IPS DF 4.7 (cell line): ENCODE measurements around the gene ANGEL1.

Source experiments
- DNase-seq: peaks from one replicate; pipeline ENCODE4 v3.0.0-alpha.2; 2013; ENCODE audit warnings: low spot score; ENCODE audit errors: extremely low read depth

Gene ANGEL1

GRCh38 chr14:76767681-76768656 lies 44.7 kb downstream of the ANGEL1 start:
- no peak for DNase-seq

- DNase-seq: no peak
Observed at GRCh38 chr14:76765461-76765931, 47.2 kb downstream of the ANGEL1 start.

DNA sequence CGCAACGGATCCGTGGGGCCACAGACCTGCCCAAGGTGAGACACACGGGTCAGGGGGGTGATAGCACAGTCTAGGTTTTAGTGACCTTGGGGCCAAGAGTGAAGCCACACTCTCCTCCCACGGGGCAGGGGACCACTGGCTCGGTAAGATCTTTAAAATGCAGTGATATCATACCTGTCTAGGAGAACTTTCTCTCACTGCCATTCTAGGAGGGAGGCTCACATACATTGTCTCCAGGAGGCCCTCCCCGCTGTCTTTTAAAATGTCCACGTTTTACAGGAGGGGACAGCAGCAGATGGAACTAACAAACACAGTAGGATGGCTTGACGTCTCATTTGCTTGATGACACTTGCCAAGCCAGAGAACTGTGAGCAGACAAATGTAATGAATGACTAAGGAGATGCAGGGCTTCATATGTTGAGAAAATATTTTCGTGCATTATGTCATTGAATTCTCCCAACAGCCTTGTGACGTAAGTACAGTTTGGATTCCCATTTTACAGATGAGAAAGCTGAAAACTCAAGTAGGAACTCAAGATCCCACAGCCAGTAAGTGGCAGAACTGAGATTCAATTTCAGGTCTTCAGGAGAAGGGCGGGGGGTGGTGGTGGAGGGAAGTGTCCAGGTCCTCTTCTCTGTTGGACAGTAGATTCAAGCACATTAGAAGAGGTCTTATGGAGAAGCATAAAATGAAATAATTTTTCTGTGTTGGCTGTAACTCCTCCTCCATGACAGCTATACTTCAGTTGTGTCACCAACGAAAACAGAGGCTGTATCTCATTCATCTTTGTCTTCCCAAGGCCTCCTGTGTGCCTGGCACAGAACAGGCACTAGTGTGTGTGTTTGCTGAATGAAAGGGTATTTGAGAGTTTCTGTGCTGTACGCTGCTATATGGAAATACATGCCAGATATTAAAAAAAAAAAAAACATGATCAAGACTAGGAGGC lies 49.3 kb downstream of the ANGEL1 start:
- DNase-seq: no peak

DNA sequence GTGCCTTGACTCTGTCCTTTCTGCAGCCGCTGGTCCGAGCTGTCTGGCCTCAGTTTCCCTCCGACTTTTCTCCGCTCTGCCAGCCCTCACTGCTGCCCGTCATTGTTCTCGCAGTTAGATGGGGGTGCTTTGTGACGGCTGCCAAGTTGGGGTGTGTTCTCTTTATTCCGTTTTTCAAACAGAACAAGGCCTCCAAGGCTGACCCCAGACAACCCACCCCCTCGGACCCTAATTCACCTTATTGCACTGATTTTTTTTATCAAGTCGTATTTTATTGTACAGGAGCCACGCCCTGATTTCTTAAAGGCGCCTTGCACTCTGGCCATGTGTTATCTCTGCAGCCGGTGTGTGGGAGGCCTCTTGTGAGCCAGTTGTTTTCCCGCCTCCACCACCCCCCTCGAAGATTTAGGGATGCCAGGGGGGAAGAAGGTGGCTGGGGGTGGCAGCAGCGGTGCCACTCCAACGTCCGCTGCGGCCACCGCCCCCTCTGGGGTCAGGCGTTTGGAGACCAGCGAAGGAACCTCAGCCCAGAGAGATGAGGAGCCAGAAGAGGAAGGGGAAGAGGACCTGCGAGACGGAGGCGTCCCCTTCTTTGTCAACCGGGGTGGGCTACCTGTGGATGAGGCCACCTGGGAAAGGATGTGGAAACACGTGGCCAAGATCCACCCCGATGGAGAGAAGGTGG lies 50.1 kb downstream of the ANGEL1 start:
- no peak for DNase-seq

GRCh38 chr14:76761960-76762410 lies 50.7 kb downstream of the ANGEL1 start:
- DNase-seq: no peak

DNA sequence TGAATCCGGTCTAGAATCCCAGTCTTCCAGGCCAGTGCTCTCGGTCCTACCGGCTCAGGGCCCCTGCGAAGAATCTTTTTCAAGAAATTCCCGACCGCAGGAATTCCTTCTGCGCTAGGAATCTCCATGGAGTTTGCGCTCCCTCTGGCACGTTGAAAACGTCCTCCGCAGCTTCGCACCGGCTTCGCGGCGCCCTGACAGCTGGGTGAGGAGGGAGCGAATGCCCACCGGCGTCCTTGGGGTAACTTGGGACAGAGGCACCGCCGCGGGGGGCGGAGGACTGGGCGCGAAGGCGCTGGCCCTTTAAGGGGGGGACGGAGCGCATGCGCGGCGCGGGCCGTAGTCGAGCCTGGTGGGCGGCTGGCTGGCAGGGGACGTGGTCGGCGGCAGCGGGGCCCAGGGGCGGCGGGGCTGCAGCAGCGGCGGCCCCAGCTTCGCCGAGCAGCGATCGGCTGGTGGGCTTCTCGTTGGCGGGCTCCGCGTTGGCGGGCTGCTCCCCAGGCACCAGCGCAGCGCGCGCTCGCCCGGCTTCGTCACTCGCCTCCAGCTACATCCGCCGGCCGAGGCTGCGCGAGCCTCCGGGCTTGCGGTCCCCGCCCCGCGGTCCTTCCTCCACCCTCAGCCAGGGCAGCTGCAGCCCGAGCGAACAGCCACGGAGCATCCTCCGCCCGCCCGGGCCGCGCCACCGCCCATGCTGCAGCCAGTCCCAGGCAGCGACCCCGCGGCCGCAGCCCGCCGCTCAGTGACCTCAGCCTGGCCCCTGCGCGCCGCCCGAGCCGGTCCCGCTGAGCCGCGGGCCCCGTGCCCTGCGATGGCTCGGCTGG lies 51.3 kb downstream of the ANGEL1 start, which contains the start of gene VASH1:
Gene VASH1 (plus strand): TSS at position 333 of the 824 bp plus-strand sequence. CDS start 1,354 bp downstream, outside the sequence.
- DNase-seq: no peak

GRCh38 chr14:76760331-76761135 lies 52.1 kb downstream of the ANGEL1 start:
- DNase-seq: no peak

- no peak for DNase-seq
Observed at GRCh38 chr14:76759589-76759988, 53.1 kb downstream of the ANGEL1 start.

- no peak for DNase-seq
Observed at GRCh38 chr14:76756371-76756750, 56.3 kb downstream of the ANGEL1 start.

- DNase-seq: no peak
Observed at GRCh38 chr14:76755610-76756370, 56.9 kb downstream of the ANGEL1 start.

DNA sequence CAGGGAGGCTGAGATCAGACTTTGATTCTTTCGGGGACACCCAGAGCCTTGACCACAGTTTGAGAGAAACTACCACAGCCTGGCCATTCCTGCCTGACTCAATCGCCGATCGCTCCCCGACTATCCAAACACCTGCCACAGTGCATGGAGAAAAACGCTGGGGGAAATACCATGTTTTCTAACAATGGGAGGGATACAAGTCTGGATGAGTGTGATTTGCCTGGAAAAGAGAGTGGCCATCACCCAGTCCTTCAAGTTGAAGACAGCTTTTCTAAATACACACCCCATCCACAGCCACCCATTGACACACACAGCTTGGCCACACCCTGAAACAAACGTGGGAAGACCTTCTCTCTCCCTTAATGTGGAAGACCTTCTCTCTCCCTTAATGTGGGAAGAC lies 58.1 kb downstream of the ANGEL1 start:
- no peak for DNase-seq

DNA sequence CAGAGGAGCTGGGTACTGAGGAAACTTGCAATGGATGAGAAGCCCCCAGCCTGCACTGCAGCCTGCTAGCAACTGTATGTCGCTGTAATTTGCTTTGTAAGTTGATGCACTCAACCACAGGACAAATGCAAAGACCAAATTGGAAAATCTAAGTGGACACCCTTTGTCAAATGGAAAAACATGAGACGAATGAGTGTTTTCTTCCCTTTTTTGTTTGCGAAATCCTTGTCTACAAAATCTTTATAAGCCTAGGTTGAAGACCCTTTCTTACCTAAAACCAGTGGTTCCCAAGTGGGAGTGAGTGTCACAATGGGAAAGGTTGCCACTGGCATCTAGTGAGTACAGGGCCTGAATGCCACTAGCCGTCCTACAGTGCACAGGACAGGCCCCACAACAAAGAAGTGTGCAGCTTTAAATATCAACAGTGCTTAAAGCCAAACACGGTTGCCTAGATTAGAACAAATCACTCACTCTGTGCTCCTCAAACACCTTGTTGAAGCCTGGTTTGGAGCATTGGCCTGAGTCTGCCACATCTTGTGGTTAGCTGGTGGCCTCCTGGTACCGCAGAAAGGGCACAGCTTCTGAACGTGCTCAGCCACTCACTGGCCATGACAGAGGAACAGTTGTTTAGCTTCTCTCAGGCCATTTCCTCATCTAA lies 59.0 kb downstream of the ANGEL1 start:
- DNase-seq: no peak

- DNase-seq: no peak
Observed at GRCh38 chr14:76752744-76753143, 59.9 kb downstream of the ANGEL1 start.

- no peak for DNase-seq
Observed at GRCh38 chr14:76742966-76743365, 69.7 kb downstream of the ANGEL1 start.

DNA sequence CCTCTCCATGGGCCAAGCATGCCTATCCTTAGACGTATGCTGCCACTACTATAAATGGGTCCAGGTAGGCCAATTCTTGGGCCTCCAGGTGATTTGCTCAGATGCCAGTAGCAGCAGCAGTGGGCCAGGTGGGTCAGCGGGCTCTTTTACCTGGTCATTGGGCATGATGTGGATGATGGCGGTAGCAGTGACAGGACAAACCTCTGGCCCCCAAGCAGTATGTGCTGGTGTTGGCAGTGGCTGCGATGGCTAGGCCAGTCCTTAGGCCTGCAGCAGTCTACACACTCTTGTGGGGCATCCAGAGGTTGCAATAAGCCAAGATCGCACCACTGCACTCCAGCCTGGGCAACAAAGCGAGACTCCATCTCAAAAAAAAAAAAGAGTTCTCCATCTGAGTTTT lies 70.5 kb downstream of the ANGEL1 start:
- DNase-seq: no peak

DNA sequence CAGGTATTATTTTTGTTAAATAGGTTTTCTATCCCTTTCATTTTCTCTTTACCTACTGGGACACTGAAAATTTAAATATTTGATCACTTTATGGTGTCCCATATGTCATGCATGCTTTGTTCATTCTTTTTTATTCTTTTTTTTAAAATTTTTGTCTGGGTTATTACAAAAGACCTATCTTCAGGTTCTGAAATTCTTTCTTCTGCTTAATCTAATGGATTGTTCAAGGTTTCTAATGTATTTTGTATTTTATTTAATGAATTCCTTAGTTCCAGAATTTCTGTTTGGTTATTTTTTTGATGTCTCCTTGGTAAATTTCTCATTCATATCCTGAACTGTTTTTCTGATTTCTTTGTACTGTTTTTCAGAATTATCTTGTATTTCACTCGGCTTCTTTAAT lies 71.6 kb downstream of the ANGEL1 start:
- DNase-seq: no peak
